Activated CD8-positive, alpha-beta memory T cell treated with anti-CD3 and anti-CD28 coated beads, Interleukin-2, amount 50 U/mL, for 24 hours (primary cell): ENCODE results near the gene HDAC2.

Experiments
- DNase-seq: peaks from one replicate; pipeline ENCODE4 v3.0.0-alpha.2; 2020; ENCODE audit errors: extremely low read depth

The HDAC2 gene

GRCh38 chr6:113909224-113909856 is 61.6 kb downstream of the HDAC2 start:
- no peak for DNase-seq

DNA sequence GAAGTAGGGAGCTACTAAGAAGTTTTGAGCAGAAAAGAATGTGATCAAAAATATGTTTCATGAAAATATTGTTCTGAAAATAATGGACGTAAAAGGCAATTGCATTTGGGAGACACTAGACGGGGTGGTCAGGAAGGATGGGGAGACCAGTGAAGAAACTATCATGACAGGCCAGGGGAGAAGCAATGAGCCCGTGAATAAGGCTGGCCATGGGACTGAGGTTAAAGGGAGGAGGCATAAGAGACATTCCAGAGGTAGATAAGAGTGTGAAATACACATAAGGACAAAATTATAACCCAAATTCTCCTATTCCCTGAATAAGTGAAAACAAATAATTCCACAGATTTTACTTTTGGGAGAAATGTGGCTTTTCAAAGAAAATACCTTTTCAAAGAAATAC is 62.1 kb downstream of the HDAC2 start:
- no peak for DNase-seq

GRCh38 chr6:113907102-113907815 is 63.7 kb downstream of the HDAC2 start:
- no peak for DNase-seq

DNA sequence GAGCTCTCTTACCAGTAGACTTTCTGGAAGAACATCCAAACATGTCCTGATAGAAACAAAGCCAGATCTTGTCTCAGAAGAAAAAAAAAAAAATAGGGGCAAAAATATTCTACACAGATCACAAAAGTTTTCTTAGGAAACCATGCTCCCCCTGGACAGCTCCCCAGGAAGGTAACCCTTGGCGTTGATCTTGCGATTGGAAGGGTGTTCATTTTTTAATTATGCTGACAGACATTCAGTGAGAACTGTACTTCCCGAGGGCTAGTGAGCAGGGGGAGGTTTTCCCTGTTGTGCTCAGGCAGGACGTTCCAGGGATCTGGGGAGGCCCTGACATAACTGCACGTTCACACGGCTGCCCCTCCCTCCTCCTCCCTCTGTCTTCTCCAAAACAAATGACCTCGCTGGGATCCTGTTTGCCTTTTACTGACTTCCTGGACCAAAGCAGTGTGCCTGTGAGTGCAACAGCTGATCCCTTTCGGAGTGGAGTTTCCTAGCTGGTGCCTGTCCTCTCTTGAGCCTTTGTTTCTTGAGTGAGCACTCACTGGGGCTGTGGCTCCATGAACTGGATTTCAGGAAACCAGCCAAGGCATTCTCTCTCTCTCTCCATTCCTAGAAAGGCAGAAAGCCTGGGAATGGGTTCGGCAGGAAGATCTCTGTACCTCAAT is 67.2 kb downstream of the HDAC2 start:
- DNase-seq: no peak

GRCh38 chr6:113901482-113901881 is 69.5 kb downstream of the HDAC2 start:
- no peak for DNase-seq

DNA sequence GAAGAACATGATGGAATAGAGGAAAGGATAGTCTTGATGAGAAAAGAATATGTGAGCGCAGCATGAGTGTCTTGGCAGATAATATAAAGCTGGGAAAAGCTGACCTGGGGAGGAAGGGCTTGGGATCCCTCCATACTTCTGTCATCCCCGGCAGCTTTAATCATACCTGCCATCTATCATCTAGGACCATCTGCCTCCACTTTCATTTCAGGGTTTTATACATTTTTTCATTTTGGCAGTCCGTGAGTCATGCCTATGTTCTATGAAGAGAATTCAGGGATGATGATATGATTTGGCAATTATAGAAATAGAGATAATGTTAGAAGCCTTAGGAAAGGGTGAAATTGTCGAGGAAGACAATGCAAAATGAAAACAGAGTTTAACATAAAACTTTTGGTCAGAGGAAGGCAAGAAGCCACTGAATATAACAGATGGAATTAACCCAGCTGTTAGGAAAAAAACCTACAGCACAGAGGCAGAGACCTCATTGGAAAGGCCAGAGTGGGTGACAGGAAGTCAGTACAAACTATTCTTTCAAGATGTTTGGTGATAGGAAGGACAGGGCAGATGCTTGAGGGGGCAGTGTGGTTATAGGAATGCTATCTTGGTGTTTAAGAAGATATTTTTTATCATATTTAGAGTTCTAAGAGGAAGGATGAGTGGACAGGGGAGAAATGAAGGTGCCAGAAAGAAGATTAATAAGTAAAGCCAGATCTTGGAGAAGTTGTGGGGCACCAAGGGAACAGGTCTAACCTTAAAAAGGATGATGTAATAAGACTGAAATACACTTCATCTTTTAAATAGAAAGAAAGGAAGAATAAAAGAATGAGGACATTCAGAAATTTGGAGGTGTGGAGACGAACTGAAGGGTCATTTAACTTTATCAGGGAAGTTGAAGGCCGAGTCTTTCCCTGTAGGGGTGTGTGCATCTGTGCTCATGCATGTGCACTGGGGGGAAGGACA is 76.0 kb downstream of the HDAC2 start:
- no peak for DNase-seq

DNA sequence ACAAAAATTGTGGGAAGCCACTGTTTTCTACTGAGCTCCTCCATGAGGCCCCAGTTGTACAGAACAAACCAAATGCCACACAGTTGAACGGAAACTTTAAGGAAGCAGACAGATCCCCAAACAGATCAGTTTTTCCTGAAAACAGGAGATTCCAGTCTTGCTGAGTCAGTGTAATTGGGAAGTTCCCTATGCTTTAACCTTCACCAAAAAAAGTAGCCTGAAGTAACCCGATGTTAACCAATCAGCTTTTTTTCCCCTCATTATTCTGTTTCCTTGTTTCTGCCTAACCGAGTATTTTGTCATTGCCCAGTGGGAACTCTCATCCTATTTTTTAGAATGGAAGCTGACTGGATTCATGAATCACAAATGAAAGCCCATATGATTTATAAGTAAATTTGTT is 77.1 kb downstream of the HDAC2 start:
- DNase-seq: no peak

- DNase-seq: no peak
These were observed 77.5 kb downstream of the HDAC2 start for GRCh38 chr6:113893451-113893850.

- no peak for DNase-seq
These were observed 81.9 kb downstream of the HDAC2 start for GRCh38 chr6:113888956-113889630.

GRCh38 chr6:113888493-113888892 is 82.5 kb downstream of the HDAC2 start:
- no peak for DNase-seq

DNA sequence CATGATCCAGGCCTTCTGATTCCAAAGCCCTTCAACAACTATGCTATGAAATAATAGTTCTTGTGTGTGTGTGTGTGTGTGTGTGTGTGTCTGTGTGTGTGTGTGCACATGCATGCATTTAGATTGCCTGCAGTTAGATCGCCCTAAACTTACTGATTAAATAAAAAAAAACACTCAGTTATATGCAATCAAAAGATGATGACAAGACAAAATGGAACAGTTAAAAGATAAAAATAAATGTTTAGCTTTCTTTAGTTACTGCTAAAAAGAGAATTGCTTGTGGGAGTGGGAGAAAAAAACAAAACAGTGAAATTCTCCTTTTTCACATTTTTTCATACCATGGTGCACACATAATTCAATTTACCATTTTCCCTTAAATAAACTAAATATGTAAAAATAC is 84.4 kb downstream of the HDAC2 start:
- DNase-seq: no peak

DNA sequence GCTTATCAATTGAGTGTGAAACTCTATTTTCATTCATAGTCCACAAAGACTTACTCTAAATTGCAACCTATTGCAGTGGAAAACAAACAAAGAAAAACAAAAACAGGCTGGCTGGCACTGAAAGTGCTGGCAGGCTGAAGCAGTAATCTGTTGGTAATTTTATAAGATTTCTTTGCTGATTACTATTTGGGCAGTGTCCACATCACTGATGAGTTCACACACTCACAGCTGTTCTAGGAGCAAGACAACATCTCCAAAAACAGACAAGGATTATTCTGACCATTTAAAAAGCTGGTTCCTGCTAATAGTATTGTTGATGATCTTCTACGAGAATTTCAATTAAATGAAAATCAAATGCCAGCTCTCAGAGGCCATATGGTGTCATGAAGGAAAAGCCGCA is 86.9 kb downstream of the HDAC2 start:
- DNase-seq: no peak
